GM19438 (cell line): Measurements from ENCODE around the gene TAAR9.
"Not testable (repeated sequence)": the region's sequence is repeated elsewhere in the genome, so short reads cannot be mapped to it uniquely, and the experiment has no call there.

Experiments used
- ATAC-seq: cut with Tn5 transposase; IDR thresholded peaks from one replicate; pipeline ENCODE4 v1.9.1; 2021; ENCODE audit warnings: low read depth; ENCODE audit not compliant: unreplicated experiment

Gene TAAR9

GRCh38 chr6:132513831-132514545 lies 24.1 kb upstream of the TAAR9 start:
- ATAC-seq, result no peak

GRCh38 chr6:132515386-132515785 lies 22.7 kb upstream of the TAAR9 start:
- no peak for ATAC-seq

GRCh38 chr6:132520953-132521352 lies 17.1 kb upstream of the TAAR9 start:
- ATAC-seq, result no peak

GRCh38 chr6:132524646-132525045 lies 13.4 kb upstream of the TAAR9 start:
- no peak for ATAC-seq

GRCh38 chr6:132525866-132526265 lies 12.2 kb upstream of the TAAR9 start:
- no peak for ATAC-seq

- no peak for ATAC-seq
Measured at GRCh38 chr6:132526461-132526860, 11.6 kb upstream of the TAAR9 start.

GRCh38 chr6:132527791-132528190 lies 10.3 kb upstream of the TAAR9 start:
- no peak for ATAC-seq

- peak; percentile 95 for ATAC-seq
Measured at GRCh38 chr6:132530293-132530974, 7.6 kb upstream of the TAAR9 start.

GRCh38 chr6:132534546-132534945 lies 3.5 kb upstream of the TAAR9 start:
- ATAC-seq, result not testable (repeated sequence)

- no peak for ATAC-seq
Measured at GRCh38 chr6:132537145-132537544, 932 bp upstream of the TAAR9 start.

- no peak for ATAC-seq
Measured at GRCh38 chr6:132544826-132545225, 6.7 kb downstream of the TAAR9 start.

- no peak for ATAC-seq
Measured at GRCh38 chr6:132548746-132549463, 10.8 kb downstream of the TAAR9 start.

- no peak for ATAC-seq
Measured at GRCh38 chr6:132551214-132551613, 13.1 kb downstream of the TAAR9 start.

GRCh38 chr6:132552372-132552771 lies 14.3 kb downstream of the TAAR9 start, which contains the start of gene TAAR8:
Gene TAAR8, plus strand, starts transcription at chr6:132552672. Its CDS starts 21 bp downstream, at chr6:132552693.
- ATAC-seq, result no peak

GRCh38 chr6:132560087-132560486 lies 22.0 kb downstream of the TAAR9 start:
- not testable (repeated sequence) for ATAC-seq

GRCh38 chr6:132566404-132566803 lies 28.3 kb downstream of the TAAR9 start:
- ATAC-seq, result no peak

- ATAC-seq, result no peak
Measured at GRCh38 chr6:132567566-132567965, 29.5 kb downstream of the TAAR9 start.

GRCh38 chr6:132568611-132569010 lies 30.5 kb downstream of the TAAR9 start:
- no peak for ATAC-seq

- no peak for ATAC-seq
Measured at GRCh38 chr6:132569170-132569569, 31.1 kb downstream of the TAAR9 start.

- no peak for ATAC-seq
Measured at GRCh38 chr6:132570221-132570777, 32.2 kb downstream of the TAAR9 start, which contains the start of gene TAAR6. Gene TAAR6, plus strand, starts transcription at chr6:132570322. Its CDS starts 0 bp downstream, at chr6:132570322.

- no peak for ATAC-seq
Measured at GRCh38 chr6:132571774-132572173, 33.7 kb downstream of the TAAR9 start.
